ENCODE data around the gene GEN1.
A peak's percentile ranks its signal among the peaks of the same experiment; 100 is the strongest.

The GEN1 gene

GRCh38 chr2:17754773-17755425 is 961 bp downstream of the GEN1 start:
- no peak for DNase-seq

GRCh38 chr2:17756668-17757067 is 2.7 kb downstream of the GEN1 start:
- no peak for DNase-seq

GRCh38 chr2:17757321-17757720 is 3.4 kb downstream of the GEN1 start:
- no peak for DNase-seq

- DNase-seq = no peak
Measured at GRCh38 chr2:17758118-17758517, 4.2 kb downstream of the GEN1 start.

- DNase-seq = no peak
Measured at GRCh38 chr2:17759805-17760204, 5.9 kb downstream of the GEN1 start.

GRCh38 chr2:17762451-17762850 is 8.5 kb downstream of the GEN1 start:
- no peak for DNase-seq

GRCh38 chr2:17763641-17764333 is 9.8 kb downstream of the GEN1 start:
- no peak for DNase-seq

GRCh38 chr2:17765398-17765797 is 11.5 kb downstream of the GEN1 start:
- no peak for DNase-seq

- DNase-seq = no peak
Measured at GRCh38 chr2:17768894-17769293, 15.0 kb downstream of the GEN1 start.

GRCh38 chr2:17771956-17772355 is 18.0 kb downstream of the GEN1 start:
- no peak for DNase-seq

- DNase-seq = no peak
Measured at GRCh38 chr2:17772532-17772931, 18.6 kb downstream of the GEN1 start.

GRCh38 chr2:17780546-17780945 is 26.6 kb downstream of the GEN1 start:
- no peak for DNase-seq

GRCh38 chr2:17781482-17781881 is 27.5 kb downstream of the GEN1 start:
- DNase-seq = no peak

- DNase-seq = no peak
Measured at GRCh38 chr2:17786727-17787126, 32.8 kb downstream of the GEN1 start.

GRCh38 chr2:17788773-17789172 is 34.8 kb downstream of the GEN1 start:
- DNase-seq = no peak

- DNase-seq = no peak
Measured at GRCh38 chr2:17790536-17790935, 36.6 kb downstream of the GEN1 start.

- no peak for DNase-seq
Measured at GRCh38 chr2:17791121-17791816, 37.3 kb downstream of the GEN1 start.

- DNase-seq = no peak
Measured at GRCh38 chr2:17791817-17792130, 37.8 kb downstream of the GEN1 start.

- DNase-seq = no peak
Measured at GRCh38 chr2:17792515-17792914, 38.6 kb downstream of the GEN1 start.

GRCh38 chr2:17793296-17793695 is 39.4 kb downstream of the GEN1 start:
- DNase-seq = no peak

GRCh38 chr2:17793803-17794354 is 39.9 kb downstream of the GEN1 start:
- no peak for DNase-seq

GRCh38 chr2:17795309-17795708 is 41.4 kb downstream of the GEN1 start:
- DNase-seq = no peak

GRCh38 chr2:17798338-17798737 is 44.4 kb downstream of the GEN1 start:
- DNase-seq = peak; percentile 94
